BJ (cell line): ENCODE results near the gene SIGLEC9. TPM values are rescaled to one million over a fixed set of nuclear protein-coding genes. Genes with fewer than 3 reads are reported as not detected.

ENCODE experiments used
- CTCF ChIA-PET: fragments of 350-600 bp; formaldehyde crosslinking; extraction: SDS; loops from one replicate; lab custom pipeline; 2021; ENCODE audit warnings: antibody characterized with exemption, inconsistent platforms; lab: Yijun Ruan, JAX
- POLR2A ChIA-PET: fragments of 300-600 bp; sonication (Branson Sonifier 250); formaldehyde crosslinking; extraction: SDS; loops from one replicate; lab custom pipeline; 2021; ENCODE audit warnings: antibody characterized with exemption; lab: Charles Lee
- DNase-seq: peaks from one replicate; pipeline ENCODE4 v3.0.0-alpha.2; 2011; ENCODE audit warnings: low read depth
- H3K27me3 ChIP-seq: 2 replicates; pipeline ENCODE4 v1.6.0; 2011; ENCODE audit warnings: low read length; ENCODE audit not compliant: control insufficient read depth, insufficient read depth
- H3K36me3 ChIP-seq: 2 replicates; pipeline ENCODE4 v1.5.1; 2011; ENCODE audit warnings: low read length; ENCODE audit not compliant: control insufficient read depth, insufficient read depth
- H3K4me3 ChIP-seq: 2 replicates; pipeline ENCODE4 v1.5.1; 2011; ENCODE audit warnings: low read depth, mild to moderate bottlenecking, control low read depth, low read length
- CTCF ChIP-seq: IDR thresholded peaks from 2 replicates; pipeline ENCODE4 v1.5.1; 2011; ENCODE audit warnings: low read depth, mild to moderate bottlenecking, control low read depth, inconsistent platforms, low read length, moderate library complexity; ENCODE audit not compliant: insufficient read depth
- polyA plus RNA-seq: library from polyadenylated mRNA; depleted of rRNA; stranded (reverse); fragments of >200 nt; gene quantifications from 2 replicates; pipeline ENCODE4 v1.2.3, GENCODE V29; 2011

SIGLEC9 gene
- polyA plus RNA-seq, 1 experiment: not detected

DNA sequence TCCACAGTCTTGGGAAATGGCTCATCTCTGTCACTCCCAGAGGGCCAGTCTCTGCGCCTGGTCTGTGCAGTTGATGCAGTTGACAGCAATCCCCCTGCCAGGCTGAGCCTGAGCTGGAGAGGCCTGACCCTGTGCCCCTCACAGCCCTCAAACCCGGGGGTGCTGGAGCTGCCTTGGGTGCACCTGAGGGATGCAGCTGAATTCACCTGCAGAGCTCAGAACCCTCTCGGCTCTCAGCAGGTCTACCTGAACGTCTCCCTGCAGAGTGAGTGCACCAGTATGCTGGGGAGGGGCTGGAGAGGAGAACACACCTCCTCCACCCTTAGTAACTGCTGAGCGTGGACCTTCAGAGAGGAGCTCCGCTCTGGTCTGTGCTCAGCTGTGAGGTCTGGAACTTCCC, 2.3 kb downstream of the SIGLEC9 start:
- DNase-seq: no peak
- no peak for TF ChIP-seq CTCF
- Histone ChIP-seq H3K27me3 (no peaks in the 10 kb centered on the region), H3K36me3 (no peaks in the 10 kb centered on the region), H3K4me3 (no peak overlapping the region)
- ChIA-PET CTCF (no interaction called here), POLR2A (no interaction called here)

DNA sequence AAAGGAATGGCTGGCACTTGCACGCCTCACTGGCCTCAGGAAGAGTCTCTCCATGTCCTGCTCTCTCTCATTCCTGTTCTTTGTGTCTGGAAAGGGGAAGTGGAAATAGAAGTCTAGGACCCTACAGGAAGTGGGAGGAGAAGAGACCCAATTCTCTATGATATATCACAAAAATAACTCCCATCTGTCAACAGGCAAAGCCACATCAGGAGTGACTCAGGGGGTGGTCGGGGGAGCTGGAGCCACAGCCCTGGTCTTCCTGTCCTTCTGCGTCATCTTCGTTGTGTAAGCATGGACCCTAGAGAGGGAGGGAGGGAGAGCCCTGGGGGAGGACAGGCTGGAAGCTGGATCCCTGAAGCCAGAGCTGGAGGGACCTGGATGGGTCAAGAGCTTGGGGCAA, 3.0 kb downstream of the SIGLEC9 start:
- ChIA-PET POLR2A (no interaction called here), CTCF (no interaction called here)
- TF ChIP-seq CTCF: no peak
- no peak overlapping the region for H3K4me3 ChIP-seq
- no peaks in the 10 kb centered on the region for H3K27me3 ChIP-seq
- DNase-seq: no peak
- H3K36me3 ChIP-seq: no peaks in the 10 kb centered on the region

GRCh38 chr19:51128227-51128626, 3.5 kb downstream of the SIGLEC9 start:
- POLR2A ChIA-PET: no interaction called here

GRCh38 chr19:51129716-51130115, 5.0 kb downstream of the SIGLEC9 start:
- Histone ChIP-seq H3K4me3 (no peak overlapping the region), H3K36me3 (no peaks in the 10 kb centered on the region), H3K27me3 (no peaks in the 10 kb centered on the region)
- ChIA-PET CTCF (no interaction called here), POLR2A (no interaction called here)
- TF ChIP-seq CTCF: no peak
- no peak for DNase-seq

More at GRCh38 chr19:51128227-51128626, 3.5 kb downstream of the SIGLEC9 start:
- no peak overlapping the region for H3K4me3 ChIP-seq
- H3K27me3 ChIP-seq: no peaks in the 10 kb centered on the region
- DNase-seq: no peak
- H3K36me3 ChIP-seq: no peaks in the 10 kb centered on the region
- CTCF ChIA-PET: no interaction called here
- TF ChIP-seq CTCF: no peak

DNA sequence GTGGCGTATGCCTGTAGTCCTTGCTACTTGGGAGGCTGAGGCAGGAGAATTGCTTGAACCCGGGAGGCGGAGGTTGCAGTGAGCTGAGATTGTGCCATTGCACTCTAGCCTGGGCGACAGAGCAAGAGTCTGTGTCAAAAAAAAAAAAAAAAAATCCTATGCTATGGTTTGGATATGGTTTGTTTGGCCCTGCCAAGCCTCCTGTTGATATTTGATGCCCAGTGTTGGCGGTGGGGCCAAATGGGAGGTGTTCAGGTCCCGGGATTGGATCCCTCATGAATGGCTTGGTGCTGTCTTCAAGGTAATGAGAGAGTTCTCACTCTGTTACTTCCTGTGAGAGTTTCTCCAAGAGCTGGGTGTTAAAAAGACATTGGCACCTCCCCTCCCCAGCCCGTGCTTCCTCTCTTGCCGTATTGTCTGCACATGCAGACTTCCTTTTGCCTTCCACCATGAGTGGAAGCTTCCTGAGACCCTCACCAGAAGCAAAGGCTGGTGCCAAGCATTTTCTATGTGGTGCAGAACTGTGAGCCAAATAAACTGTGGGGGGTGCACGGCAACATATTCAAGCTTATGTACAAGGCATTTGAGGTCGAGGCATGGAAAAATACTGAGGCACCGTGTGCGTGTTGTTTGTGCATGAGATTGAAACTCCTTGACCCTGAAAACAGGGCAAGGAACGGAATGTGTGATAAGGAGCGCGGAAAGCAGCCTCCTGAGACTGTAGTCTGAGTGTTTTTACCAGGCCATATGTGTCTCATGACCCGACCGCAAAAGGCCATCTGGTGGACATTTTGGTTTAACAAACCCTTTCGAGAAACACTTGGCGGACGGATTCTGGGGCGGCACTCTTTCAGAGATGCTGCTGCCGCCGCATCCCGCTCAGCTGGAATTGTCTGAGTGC, 7.3 kb downstream of the SIGLEC9 start:
- H3K36me3 ChIP-seq: no peaks in the 10 kb centered on the region
- H3K27me3 ChIP-seq: no peaks in the 10 kb centered on the region
- TF ChIP-seq CTCF: no peak
- no peak for DNase-seq
- ChIA-PET POLR2A (no interaction called here), CTCF (interaction anchor here (0.5 to 1.1 kb wide), 2 partner anchors 37 to 72 kb away, joined by 3 read pairs; no protein-coding TSS in a partner anchor)
- H3K4me3 ChIP-seq: no peak overlapping the region
